SW480 (cell line): ENCODE measurements around the gene GNB3.
A peak's percentile ranks its signal among the peaks of the same experiment; 100 is the strongest.
"Not testable (repeated sequence)": the region's sequence is repeated elsewhere in the genome, so short reads cannot be mapped to it uniquely, and the experiment has no call there.

Experiments
- DNase-seq: peaks from one replicate; pipeline ENCODE4 v3.0.0-alpha.2; 2016; ENCODE audit warnings: low spot score

Gene GNB3

DNA sequence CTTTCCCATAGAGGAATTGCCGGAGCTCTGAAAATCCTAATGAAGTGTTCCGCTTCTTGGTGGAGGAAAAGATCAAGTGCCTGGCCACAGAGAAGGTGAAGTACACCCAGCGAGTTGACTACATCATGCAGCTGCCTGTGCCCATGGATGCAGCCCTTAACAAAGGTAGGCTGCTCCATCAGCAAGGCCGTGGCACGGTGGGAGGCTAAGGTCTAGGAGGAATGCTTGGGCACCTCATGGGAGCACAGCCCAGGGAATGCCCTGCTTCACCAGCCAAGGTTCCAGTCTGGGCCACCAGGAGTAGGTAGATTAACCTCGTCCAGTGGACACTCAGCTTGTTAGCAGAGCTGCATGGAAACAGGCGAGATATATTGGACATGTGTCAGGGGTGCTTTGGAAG, 20.2 kb downstream of the GNB3 start:
- DNase-seq: no peak

GRCh38 chr12:6861391-6861790, 20.7 kb downstream of the GNB3 start:
- DNase-seq: no peak

- no peak for DNase-seq
These were observed 22.3 kb downstream of the GNB3 start for GRCh38 chr12:6863033-6863432.

DNA sequence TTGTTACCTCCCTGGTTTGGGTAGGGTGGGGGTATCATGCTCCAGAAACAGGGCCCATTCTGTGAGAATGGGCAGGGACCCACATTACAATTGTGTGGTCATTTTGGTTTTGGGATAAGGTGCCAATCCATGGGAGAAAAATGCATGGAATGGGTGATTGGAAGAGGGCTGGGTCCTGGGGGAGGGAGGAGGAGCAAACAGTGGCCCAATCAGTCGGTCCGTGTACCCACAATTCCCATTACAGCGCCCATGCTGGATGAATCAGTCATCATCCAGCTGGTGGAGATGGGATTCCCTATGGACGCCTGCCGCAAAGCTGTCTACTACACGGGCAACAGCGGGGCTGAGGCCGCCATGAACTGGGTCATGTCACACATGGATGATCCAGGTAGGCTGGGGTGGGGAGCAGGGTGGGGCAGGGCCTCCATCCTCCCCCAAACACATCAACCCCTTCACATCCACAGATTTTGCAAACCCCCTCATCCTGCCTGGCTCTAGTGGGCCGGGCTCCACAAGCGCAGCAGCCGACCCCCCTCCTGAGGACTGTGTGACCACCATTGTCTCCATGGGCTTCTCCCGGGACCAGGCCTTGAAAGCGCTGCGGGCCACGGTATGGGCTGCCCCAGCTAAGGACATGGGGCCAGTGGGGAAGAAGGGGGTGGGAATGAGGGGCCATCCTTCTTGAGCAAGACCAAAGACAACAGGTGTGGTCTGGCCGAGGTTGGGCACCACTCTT, 23.0 kb downstream of the GNB3 start:
- DNase-seq: no peak

DNA sequence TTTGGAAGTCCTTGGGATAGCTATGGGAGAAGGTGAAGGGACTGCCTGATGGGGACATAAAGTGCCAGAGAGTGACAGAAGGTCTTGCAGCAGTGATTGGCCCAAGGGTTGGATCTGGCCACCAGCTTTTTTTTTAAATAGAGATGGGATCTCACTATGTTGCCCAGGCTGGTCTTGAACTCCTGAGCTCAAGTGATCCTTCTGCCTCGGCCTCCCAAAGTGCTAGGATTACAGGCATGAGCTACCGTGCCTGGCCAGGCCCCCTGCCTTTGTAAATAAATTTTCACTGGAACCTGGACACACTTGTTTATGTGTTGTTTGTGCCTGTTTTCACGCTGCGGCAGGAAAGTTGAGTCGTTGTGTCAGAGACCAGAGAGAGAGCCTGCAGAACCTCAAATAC, 24.6 kb downstream of the GNB3 start:
- DNase-seq: not testable (repeated sequence)

- no peak for DNase-seq
These were observed 25.6 kb downstream of the GNB3 start for GRCh38 chr12:6866163-6866919.

GRCh38 chr12:6866920-6867412, 26.2 kb downstream of the GNB3 start:
- no peak for DNase-seq

GRCh38 chr12:6867413-6868210, 26.9 kb downstream of the GNB3 start, which contains the start of gene TPI1:
TSS of gene TPI1 (plus strand) at chr12:6867531. CDS start at chr12:6867567, 36 bp downstream.
- peak; percentile 82 for DNase-seq

- DNase-seq: no peak
These were observed 27.7 kb downstream of the GNB3 start for GRCh38 chr12:6868211-6869048.

GRCh38 chr12:6869049-6870021, 28.6 kb downstream of the GNB3 start:
- peak; percentile 89 for DNase-seq

DNA sequence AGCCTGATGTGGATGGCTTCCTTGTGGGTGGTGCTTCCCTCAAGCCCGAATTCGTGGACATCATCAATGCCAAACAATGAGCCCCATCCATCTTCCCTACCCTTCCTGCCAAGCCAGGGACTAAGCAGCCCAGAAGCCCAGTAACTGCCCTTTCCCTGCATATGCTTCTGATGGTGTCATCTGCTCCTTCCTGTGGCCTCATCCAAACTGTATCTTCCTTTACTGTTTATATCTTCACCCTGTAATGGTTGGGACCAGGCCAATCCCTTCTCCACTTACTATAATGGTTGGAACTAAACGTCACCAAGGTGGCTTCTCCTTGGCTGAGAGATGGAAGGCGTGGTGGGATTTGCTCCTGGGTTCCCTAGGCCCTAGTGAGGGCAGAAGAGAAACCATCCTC, 29.6 kb downstream of the GNB3 start:
- not testable (repeated sequence) for DNase-seq

GRCh38 chr12:6871052-6871957, 30.6 kb downstream of the GNB3 start:
- DNase-seq: peak; percentile 73

DNA sequence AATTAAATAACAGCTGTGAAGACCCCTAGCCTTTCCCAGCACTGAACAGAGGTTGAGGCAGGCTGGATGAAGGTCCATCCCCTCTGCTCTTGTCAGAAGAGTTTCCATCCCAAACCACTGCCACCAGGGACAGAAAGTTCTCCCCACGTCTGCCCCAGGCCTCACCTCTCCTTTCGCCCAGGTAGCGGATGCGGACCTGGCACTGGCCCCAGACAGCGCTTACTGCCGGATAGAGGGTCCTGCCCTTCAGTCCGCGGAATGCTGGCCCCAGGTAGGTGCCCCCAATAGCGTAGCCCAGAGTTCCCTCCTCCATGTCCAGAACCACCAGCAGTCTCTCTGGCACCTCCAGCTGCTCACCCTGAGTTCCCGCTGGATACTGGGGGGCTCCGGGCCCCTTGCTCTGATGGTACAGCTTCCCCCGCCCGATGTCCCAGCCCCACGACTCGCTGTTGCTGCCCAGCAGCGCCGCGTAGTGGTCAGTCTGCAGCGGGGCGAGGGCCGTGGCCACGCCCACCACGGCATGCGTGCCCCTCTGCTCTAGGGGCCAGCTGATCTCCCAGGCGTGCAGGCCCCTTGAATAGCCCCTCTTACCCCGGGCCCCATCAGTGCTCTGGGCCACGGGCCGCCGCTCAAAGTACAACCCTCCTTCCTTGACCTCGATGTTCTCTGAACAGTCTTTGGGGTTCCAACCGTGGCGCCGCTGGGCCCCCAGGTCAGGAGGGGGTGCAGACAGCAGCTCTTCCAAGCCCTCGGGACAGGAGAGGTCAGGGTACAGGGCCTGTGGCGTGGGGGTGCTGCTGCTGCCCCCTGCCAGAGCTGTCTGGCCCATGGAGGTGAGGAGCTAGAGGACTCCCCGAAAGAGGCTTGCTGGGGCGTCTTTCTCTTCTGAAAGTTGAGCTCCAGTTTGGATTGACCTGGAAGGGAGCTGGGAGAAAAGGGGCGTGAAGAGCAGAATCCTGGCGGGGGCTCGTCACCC, 31.6 kb downstream of the GNB3 start:
- DNase-seq: peak; percentile 78

DNA sequence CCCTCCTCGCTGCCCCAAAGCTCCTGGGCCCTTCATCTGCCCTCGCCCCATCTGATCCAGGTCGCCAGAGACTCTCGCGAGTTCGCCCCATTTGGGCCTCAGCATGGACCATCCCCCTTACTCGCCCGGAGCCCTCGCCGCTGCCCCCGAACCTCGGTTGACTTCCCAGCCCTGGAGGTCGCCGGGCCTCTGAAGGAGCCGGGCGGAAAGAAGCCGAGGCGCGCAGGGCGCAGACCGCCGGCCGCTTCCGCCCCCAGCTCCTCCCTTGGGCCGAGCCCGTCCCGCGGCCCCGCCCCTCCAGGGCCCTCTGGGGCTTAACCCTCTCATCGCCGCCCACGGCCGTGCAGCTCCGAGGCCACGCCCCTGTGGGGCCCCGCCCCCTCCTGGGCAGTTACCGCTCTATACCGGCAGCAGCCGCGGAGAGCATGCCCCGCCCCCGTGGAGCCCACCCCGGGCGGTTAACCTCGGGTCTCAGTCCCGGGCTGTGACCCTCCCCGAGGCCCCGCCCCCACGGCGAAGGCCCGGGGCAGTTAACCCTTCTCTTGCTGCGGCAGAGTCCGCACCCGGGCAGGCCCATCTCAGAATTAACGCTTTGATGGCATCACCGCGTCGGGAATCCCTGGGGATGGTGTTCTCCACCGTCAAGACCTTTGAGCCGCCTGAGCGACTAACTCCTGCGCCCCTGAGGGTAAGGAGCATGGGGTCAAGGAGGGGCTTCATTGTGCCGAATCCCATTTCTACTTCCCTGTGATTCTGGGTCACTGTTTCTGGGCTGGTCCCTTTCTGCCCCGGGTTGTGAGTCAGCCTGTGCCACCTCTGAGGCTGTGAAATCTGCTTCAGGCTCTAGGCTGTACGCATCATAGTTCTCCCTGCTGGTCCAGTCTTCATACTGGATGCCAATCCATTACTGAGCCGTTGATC, 32.6 kb downstream of the GNB3 start, which contains the start of gene SPSB2:
TSS of gene SPSB2 (minus strand) at position 210 of the 921 bp plus-strand sequence. CDS start 402 bp downstream, outside the sequence.
- DNase-seq: peak; percentile 98

DNA sequence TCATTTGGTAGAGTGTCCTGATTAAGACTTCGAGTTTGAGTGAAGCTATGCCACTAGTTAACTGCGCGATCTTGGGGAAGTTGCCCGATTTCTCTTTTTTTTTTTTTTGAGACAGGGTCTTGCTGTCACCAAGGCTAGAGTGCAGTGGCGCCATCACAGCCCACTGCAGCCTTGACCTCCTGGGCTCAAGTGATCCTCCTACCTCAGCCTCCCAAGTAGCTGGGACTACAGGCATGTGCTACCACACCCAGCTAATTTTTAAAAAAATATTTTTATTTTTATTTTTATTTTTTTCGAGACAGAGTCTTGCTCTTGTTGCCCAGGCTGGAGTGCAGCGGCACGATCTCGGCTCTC, 33.3 kb downstream of the GNB3 start:
- not testable (repeated sequence) for DNase-seq

GRCh38 chr12:6879824-6880223, 39.1 kb downstream of the GNB3 start:
- DNase-seq: not testable (repeated sequence)

DNA sequence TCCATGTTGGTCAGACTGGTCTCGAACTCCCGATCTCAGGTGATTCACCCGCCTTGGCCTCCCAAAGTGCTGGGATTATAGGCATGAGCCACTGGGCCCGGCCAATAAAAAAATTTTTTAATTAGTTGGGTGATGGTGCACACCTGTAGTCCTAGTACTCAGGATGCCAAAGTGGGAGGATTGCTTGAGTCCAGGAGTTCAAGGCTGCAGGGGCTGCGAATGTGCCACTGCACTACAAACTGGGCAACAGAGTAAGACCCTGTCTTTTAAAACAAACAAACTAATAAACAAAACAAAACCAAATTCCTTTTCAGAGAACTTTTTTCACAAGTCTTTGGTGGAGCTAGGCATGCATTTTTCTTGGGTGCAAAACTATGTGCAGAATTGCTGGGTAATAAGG, 42.5 kb downstream of the GNB3 start:
- DNase-seq: no peak
